ENCODE measurements around the gene PTPRB. TPM values are rescaled to one million over a fixed set of nuclear protein-coding genes. Genes with fewer than 3 reads are reported as not detected.

PTPRB gene
- total and polyA plus RNA-seq, 2 of the 8 experiments (the other 6 are each of a cell fraction or from before 2014, with no cell fraction given) = 0.36 to 0.58 TPM

DNA sequence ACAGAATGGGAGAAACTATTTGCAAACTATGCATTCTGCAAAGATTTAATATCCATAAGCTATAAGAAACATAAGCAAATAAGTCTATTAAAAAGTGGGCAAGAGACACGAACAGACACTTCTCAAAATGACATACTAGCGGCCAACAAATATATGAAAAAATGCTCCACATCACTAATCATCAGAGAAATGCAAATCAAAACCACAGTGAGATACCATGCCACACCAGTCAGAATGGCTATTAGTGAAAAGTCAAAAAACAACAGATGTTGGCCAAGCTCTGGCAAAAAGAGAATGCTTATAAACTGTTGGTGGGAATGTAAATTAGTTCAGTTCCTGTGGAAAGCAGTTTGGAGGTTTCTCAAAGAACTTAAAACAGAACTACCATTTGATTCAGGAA lies 149.8 kb downstream of the PTPRB start:
- POLR2A ChIA-PET (ENCODE audit: partially characterized antibody) = no interaction called here
- no peaks in the 10 kb centered on the region; a peak in 1 of 4 replicates for H3K9me3 ChIP-seq (ENCODE audit: insufficient read depth in 2 of 2, low read depth in 1 of 2, low read length in 1 of 2)
- no peak overlapping the region for H3K18ac ChIP-seq (ENCODE audit: extremely low read depth, low read length)
- H3K4me3 ChIP-seq (ENCODE audit: extremely low read depth in 1 of 4, insufficient read depth in 2 of 4, low read depth in 3 of 4, low read length in 4 of 4) = no peak overlapping the region
- no peak overlapping the region for H3K9ac ChIP-seq (replicated peaks in 1 of 4; ENCODE audit: extremely low read depth in 1 of 4, low read depth in 3 of 4, low read length in 3 of 4)
- no peak overlapping the region for H2AK5ac ChIP-seq (ENCODE audit: low read depth, low read length)
- H4K20me1 ChIP-seq (replicated peaks in 1 of 2; ENCODE audit: control insufficient read depth in 1 of 2, insufficient read depth in 2 of 2, low read length in 2 of 2) = no peaks in the 10 kb centered on the region
- H2BK15ac ChIP-seq (ENCODE audit: low read length) = no peak overlapping the region
- no peak overlapping the region for H3K56ac ChIP-seq (replicated peaks; ENCODE audit: insufficient read length, low read depth, low read length)
- no peak overlapping the region for H2BK120ac ChIP-seq (replicated peaks; ENCODE audit: low read depth, low read length)
- H4K91ac ChIP-seq (replicated peaks; ENCODE audit: insufficient read length, low read length) = no peak overlapping the region
- H3K27me3 ChIP-seq (replicated peaks in 1 of 4; ENCODE audit: control insufficient read depth in 3 of 4, extremely low read depth in 1 of 4, insufficient read depth in 3 of 4, low read length in 3 of 4) = no peaks in the 10 kb centered on the region
- WGBS, 2 experiments (ENCODE audit: extremely low coverage in 1 of 2, insufficient coverage in 1 of 2, insufficient read length in 1 of 2, insufficient replicate concordance in 2 of 2, low coverage in 1 of 2, low lambda C conversion rate in 2 of 2, missing lambda C conversion rate in 1 of 2) = 89% methylated on average over 2 of the region's 2 CpGs; no CpG with 5 or more reads in 1 of the 2 experiments
- no peak overlapping the region for H2BK12ac ChIP-seq (ENCODE audit: low read depth, low read length)
- no peak overlapping the region for H3K14ac ChIP-seq (ENCODE audit: insufficient read length)
- H3K36me3 ChIP-seq (ENCODE audit: control insufficient read depth in 2 of 4, insufficient read depth in 4 of 4, low read length in 3 of 4) = no peaks in the 10 kb centered on the region
- H4K8ac ChIP-seq (ENCODE audit: extremely low read depth, insufficient read depth, low read length) = no peak overlapping the region
- no peaks in the 10 kb centered on the region for H3K23me2 ChIP-seq (ENCODE audit: low read depth, low read length)
- no peak overlapping the region for H3K23ac ChIP-seq (ENCODE audit: insufficient read length)
- no peak overlapping the region for H4K5ac ChIP-seq (ENCODE audit: insufficient read length, low read depth, low read length)
- H2AFZ ChIP-seq (ENCODE audit: low read length) = no peak overlapping the region
- no peak for FAIRE-seq
- DNase-seq (ENCODE audit: low read depth in 1 of 2, low spot score in 2 of 2) = no peak
- H3K79me2 ChIP-seq (ENCODE audit: control insufficient read depth in 1 of 2, insufficient read depth in 2 of 2, low read length in 2 of 2) = no peaks in the 10 kb centered on the region
- no peaks in the 10 kb centered on the region for H3K4me1 ChIP-seq (replicated peaks in 1 of 4; ENCODE audit: control insufficient read depth in 3 of 4, insufficient read depth in 4 of 4, low read length in 3 of 4)
- H2BK20ac ChIP-seq (ENCODE audit: low read length) = no peak overlapping the region
- H3K27ac ChIP-seq (ENCODE audit: low read depth, low read length) = no peak overlapping the region
- CTCF ChIA-PET (ENCODE audit: partially characterized antibody) = interaction anchor here (0.9 to 1.2 kb wide), 3 partner anchors 10 to 78 kb away, joined by 3 to 5 read pairs (median 3); no protein-coding TSS in a partner anchor
- no peak overlapping the region for H3K4ac ChIP-seq (replicated peaks; ENCODE audit: insufficient read length, low read depth, low read length)
- H3K4me2 ChIP-seq (ENCODE audit: insufficient read depth in 1 of 2, low read depth in 2 of 2, low read length in 2 of 2) = no peak overlapping the region
- H2BK5ac ChIP-seq (ENCODE audit: low read depth, low read length) = no peak overlapping the region
- no peaks in the 10 kb centered on the region for H3K79me1 ChIP-seq (ENCODE audit: low read depth, low read length)
- no peak for TF ChIP-seq ASH2L (IDR thresholded peaks at IDR 0.05; ENCODE audit: low read length)
- TF ChIP-seq RFX5 (IDR thresholded peaks at IDR 0.05; ENCODE audit: borderline replicate concordance, low read depth, low read length) = no peak
- no peak for TF ChIP-seq EP300 (IDR thresholded peaks at IDR 0.05; ENCODE audit: borderline replicate concordance in 1 of 2, low read depth in 2 of 2, low read length in 2 of 2)
- TF ChIP-seq CREB1 (IDR thresholded peaks at IDR 0.05) = no peak
- no peak for TF ChIP-seq CEBPB (IDR thresholded peaks at IDR 0.05; ENCODE audit: low read depth, low read length)
- no peak for TF ChIP-seq BACH1 (IDR thresholded peaks at IDR 0.05; ENCODE audit: low read length)
- TF ChIP-seq NRF1 (IDR thresholded peaks at IDR 0.05; ENCODE audit: low read depth, low read length) = no peak
- TF ChIP-seq JUN (IDR thresholded peaks at IDR 0.05; ENCODE audit: low read depth, low read length) = no peak
- no peak for TF ChIP-seq FOSL1 (IDR thresholded peaks at IDR 0.05; ENCODE audit: insufficient read depth, low read depth, low read length)
- TF ChIP-seq CTBP2 (IDR thresholded peaks at IDR 0.05; ENCODE audit: borderline replicate concordance, insufficient read depth, insufficient read length, low read length) = no peak
- TF ChIP-seq SP2 (IDR thresholded peaks at IDR 0.05; ENCODE audit: low read length) = no peak
- no peak for TF ChIP-seq CBX5 (IDR thresholded peaks at IDR 0.05; ENCODE audit: low read depth, low read length)
- TF ChIP-seq CHD1 (IDR thresholded peaks at IDR 0.05; ENCODE audit: low read depth, low read length) = no peak
- no peak for TF ChIP-seq EGR1 (IDR thresholded peaks at IDR 0.05; ENCODE audit: borderline replicate concordance, low read depth, low read length)
- no peak for TF ChIP-seq BRCA1 (IDR thresholded peaks at IDR 0.05; ENCODE audit: low read depth, low read length)
- TF ChIP-seq GTF2F1 (IDR thresholded peaks at IDR 0.05; ENCODE audit: borderline replicate concordance, low read depth, low read length) = no peak
- no peak for TF ChIP-seq CHD2 (IDR thresholded peaks at IDR 0.05; ENCODE audit: low read length)

Measured in H1 (cell line).